Measurements from ENCODE around the gene RAMACL.
A peak's percentile ranks its signal among the peaks of the same experiment; 100 is the strongest.
"Not testable (repeated sequence)": the region's sequence is repeated elsewhere in the genome, so short reads cannot be mapped to it uniquely, and the experiment has no call there.

RAMACL gene

GRCh38 chr6:166586424-166587156 is at the start of gene RAMACL:
Gene RAMACL, minus strand, starts transcription at chr6:166586678. Its CDS starts 201 bp downstream, at chr6:166586477.
- no peak within 1 kb of the TSS for H3K4me3 ChIP-seq (ENCODE audit: low read depth, low read length)
- no peaks in the 10 kb centered on the region for H3K9me3 ChIP-seq (ENCODE audit: control insufficient read depth, insufficient read depth, low read length)
- H3K27ac ChIP-seq (ENCODE audit: low read depth, low read length), result no peak within 1 kb of the TSS
- no peaks in the 10 kb centered on the region for H3K27me3 ChIP-seq (ENCODE audit: control insufficient read depth, insufficient read depth, low read length)
- peaks cover 10% of the 10 kb centered on the region for H3K4me1 ChIP-seq (ENCODE audit: control insufficient read depth, insufficient read depth, low read length)
- H3K36me3 ChIP-seq (ENCODE audit: control insufficient read depth, insufficient read depth, low read length), result no peaks in the 10 kb centered on the region
- no peak within 1 kb of the TSS for H3K9ac ChIP-seq (ENCODE audit: low read depth, low read length)

GRCh38 chr6:166635013-166635970 is 48.8 kb upstream of the RAMACL start:
- H3K36me3 ChIP-seq (ENCODE audit: control insufficient read depth, insufficient read depth, low read length), result no peaks in the 10 kb centered on the region
- H3K27ac ChIP-seq (ENCODE audit: low read depth, low read length), result no peak overlapping the region
- H3K4me1 ChIP-seq (ENCODE audit: control insufficient read depth, insufficient read depth, low read length), result 0 out of 2 replicates have a peak, but pooled peaks cover 5% of the 10 kb centered on the region
- H3K9ac ChIP-seq (ENCODE audit: low read depth, low read length), result no peak overlapping the region
- H3K27me3 ChIP-seq (ENCODE audit: control insufficient read depth, insufficient read depth, low read length), result peaks cover 5% of the 10 kb centered on the region
- no peak overlapping the region for H3K4me3 ChIP-seq (ENCODE audit: low read depth, low read length)
- no peaks in the 10 kb centered on the region for H3K9me3 ChIP-seq (ENCODE audit: control insufficient read depth, insufficient read depth, low read length)

- not testable (repeated sequence) for H3K4me1 ChIP-seq (ENCODE audit: control insufficient read depth, insufficient read depth, low read length); H3K9ac ChIP-seq (ENCODE audit: low read depth, low read length); H3K9me3 ChIP-seq (ENCODE audit: control insufficient read depth, insufficient read depth, low read length); H3K36me3 ChIP-seq (ENCODE audit: control insufficient read depth, insufficient read depth, low read length); H3K27ac ChIP-seq (ENCODE audit: low read depth, low read length); H3K4me3 ChIP-seq (ENCODE audit: low read depth, low read length)
- peaks cover 12% of the 10 kb centered on the region for H3K27me3 ChIP-seq (ENCODE audit: control insufficient read depth, insufficient read depth, low read length)
Observed at GRCh38 chr6:166634581-166634980, 48.1 kb upstream of the RAMACL start.

GRCh38 chr6:166633732-166634535 is 47.5 kb upstream of the RAMACL start:
- no peak overlapping the region for H3K9ac ChIP-seq (ENCODE audit: low read depth, low read length)

GRCh38 chr6:166632731-166633130 is 46.3 kb upstream of the RAMACL start:
- Histone ChIP-seq H3K27ac (ENCODE audit: low read depth, low read length) (no peak overlapping the region), H3K4me1 (ENCODE audit: control insufficient read depth, insufficient read depth, low read length) (peaks cover 19% of the 10 kb centered on the region)

More at GRCh38 chr6:166633732-166634535, 47.5 kb upstream of the RAMACL start:
- H3K9me3 ChIP-seq (ENCODE audit: control insufficient read depth, insufficient read depth, low read length), result no peaks in the 10 kb centered on the region
- H3K4me3 ChIP-seq (ENCODE audit: low read depth, low read length), result no peak overlapping the region
- H3K27ac ChIP-seq (ENCODE audit: low read depth, low read length), result no peak overlapping the region
- H3K36me3 ChIP-seq (ENCODE audit: control insufficient read depth, insufficient read depth, low read length), result no peaks in the 10 kb centered on the region
- peaks cover 12% of the 10 kb centered on the region for H3K4me1 ChIP-seq (ENCODE audit: control insufficient read depth, insufficient read depth, low read length)
- peaks cover 19% of the 10 kb centered on the region for H3K27me3 ChIP-seq (ENCODE audit: control insufficient read depth, insufficient read depth, low read length)

GRCh38 chr6:166630462-166630861 is 44.0 kb upstream of the RAMACL start:
- peaks cover 26% of the 10 kb centered on the region for H3K4me1 ChIP-seq (ENCODE audit: control insufficient read depth, insufficient read depth, low read length)
- H3K27ac ChIP-seq (ENCODE audit: low read depth, low read length), result no peak overlapping the region
- H3K9ac ChIP-seq (ENCODE audit: low read depth, low read length), result no peak overlapping the region
- no peak overlapping the region for H3K4me3 ChIP-seq (ENCODE audit: low read depth, low read length)
- H3K9me3 ChIP-seq (ENCODE audit: control insufficient read depth, insufficient read depth, low read length), result no peaks in the 10 kb centered on the region
- H3K36me3 ChIP-seq (ENCODE audit: control insufficient read depth, insufficient read depth, low read length), result no peaks in the 10 kb centered on the region
- peaks cover 38% of the 10 kb centered on the region for H3K27me3 ChIP-seq (ENCODE audit: control insufficient read depth, insufficient read depth, low read length)

More at GRCh38 chr6:166632731-166633130, 46.3 kb upstream of the RAMACL start:
- Histone ChIP-seq H3K4me3 (ENCODE audit: low read depth, low read length) (no peak overlapping the region), H3K36me3 (ENCODE audit: control insufficient read depth, insufficient read depth, low read length) (no peaks in the 10 kb centered on the region), H3K9ac (ENCODE audit: low read depth, low read length) (no peak overlapping the region), H3K27me3 (ENCODE audit: control insufficient read depth, insufficient read depth, low read length) (peaks cover 26% of the 10 kb centered on the region), H3K9me3 (ENCODE audit: control insufficient read depth, insufficient read depth, low read length) (no peaks in the 10 kb centered on the region)

GRCh38 chr6:166629628-166630027 is 43.1 kb upstream of the RAMACL start:
- Histone ChIP-seq H3K9me3 (ENCODE audit: control insufficient read depth, insufficient read depth, low read length) (no peaks in the 10 kb centered on the region), H3K4me1 (ENCODE audit: control insufficient read depth, insufficient read depth, low read length) (peaks cover 26% of the 10 kb centered on the region), H3K27ac (ENCODE audit: low read depth, low read length) (no peak overlapping the region), H3K36me3 (ENCODE audit: control insufficient read depth, insufficient read depth, low read length) (no peaks in the 10 kb centered on the region), H3K9ac (ENCODE audit: low read depth, low read length) (no peak overlapping the region), H3K4me3 (ENCODE audit: low read depth, low read length) (no peak overlapping the region), H3K27me3 (ENCODE audit: control insufficient read depth, insufficient read depth, low read length) (peaks cover 40% of the 10 kb centered on the region)

- Histone ChIP-seq H3K27me3 (ENCODE audit: control insufficient read depth, insufficient read depth, low read length) (peaks cover 40% of the 10 kb centered on the region), H3K36me3 (ENCODE audit: control insufficient read depth, insufficient read depth, low read length) (no peaks in the 10 kb centered on the region), H3K4me1 (ENCODE audit: control insufficient read depth, insufficient read depth, low read length) (peaks cover 26% of the 10 kb centered on the region), H3K27ac (ENCODE audit: low read depth, low read length) (peak overlapping the region; percentile 86), H3K9me3 (ENCODE audit: control insufficient read depth, insufficient read depth, low read length) (no peaks in the 10 kb centered on the region), H3K4me3 (ENCODE audit: low read depth, low read length) (peak overlapping the region; percentile 77), H3K9ac (ENCODE audit: low read depth, low read length) (peak overlapping the region; percentile 60)
Observed at GRCh38 chr6:166627875-166628801, 41.7 kb upstream of the RAMACL start.

GRCh38 chr6:166627033-166627874 is 40.8 kb upstream of the RAMACL start, which contains the start of gene RPS6KA2:
Gene RPS6KA2, minus strand, starts transcription at chr6:166627251. Its CDS starts 232 bp downstream, at chr6:166627019.
- Histone ChIP-seq H3K27me3 (ENCODE audit: control insufficient read depth, insufficient read depth, low read length) (peaks cover 40% of the 10 kb centered on the region), H3K36me3 (ENCODE audit: control insufficient read depth, insufficient read depth, low read length) (no peaks in the 10 kb centered on the region), H3K4me3 (ENCODE audit: low read depth, low read length) (peak within 1 kb of the TSS; percentile 81), H3K4me1 (ENCODE audit: control insufficient read depth, insufficient read depth, low read length) (peaks cover 26% of the 10 kb centered on the region), H3K27ac (ENCODE audit: low read depth, low read length) (peak within 1 kb of the TSS; percentile 86), H3K9ac (ENCODE audit: low read depth, low read length) (peak within 1 kb of the TSS; percentile 60), H3K9me3 (ENCODE audit: control insufficient read depth, insufficient read depth, low read length) (no peaks in the 10 kb centered on the region)

Measured in HUES48 (cell line).